HG03575 (cell line): ENCODE data around the gene DNAH9.

Source experiments
- ATAC-seq: cut with Tn5 transposase; IDR thresholded peaks from one replicate; pipeline ENCODE4 v1.9.1; 2021; ENCODE audit not compliant: unreplicated experiment, insufficient number of reproducible peaks, low FRiP score; ENCODE audit errors: extremely low read depth

The DNAH9 gene

DNA sequence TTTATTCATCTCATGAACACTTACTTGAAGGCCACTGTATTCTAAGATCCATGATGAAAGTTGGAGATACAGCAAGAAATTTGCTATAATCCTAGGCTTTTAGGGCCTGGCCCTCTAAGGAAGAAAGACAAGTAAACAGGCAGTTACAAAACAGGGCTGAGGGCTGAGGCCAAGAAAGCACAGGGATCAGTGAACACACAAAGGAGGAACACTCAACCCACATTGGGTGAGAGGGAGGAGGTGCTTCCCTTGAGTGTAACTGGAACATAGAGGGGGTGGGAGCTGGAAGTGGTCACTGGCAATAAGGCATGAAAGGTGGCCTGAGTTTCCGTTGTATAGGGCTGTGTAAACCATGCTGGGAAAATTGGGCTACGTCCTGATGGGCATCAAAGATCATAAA lies 286.8 kb downstream of the DNAH9 start:
- no peak for ATAC-seq

DNA sequence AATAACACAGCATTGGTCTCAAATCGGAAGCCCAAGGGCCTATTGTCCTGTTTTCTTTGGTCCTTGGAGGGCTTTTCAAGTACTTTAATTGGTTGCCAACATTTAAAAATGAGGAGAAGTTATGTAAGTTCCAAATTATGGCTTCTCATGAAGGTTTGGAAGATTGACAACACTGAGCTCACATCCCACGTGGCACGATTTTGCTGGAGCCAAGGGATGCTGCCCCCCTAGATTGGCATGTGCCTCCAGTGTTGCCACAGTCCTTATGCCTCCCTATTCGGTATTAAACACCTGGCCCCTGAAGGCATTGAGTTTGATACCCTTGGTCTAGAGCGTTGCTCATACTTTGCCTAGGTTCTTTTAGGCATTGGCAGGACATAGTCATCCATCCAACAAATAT lies 291.0 kb downstream of the DNAH9 start:
- ATAC-seq: no peak

- no peak for ATAC-seq
These were observed 295.6 kb downstream of the DNAH9 start for GRCh38 chr17:11893862-11894261.

DNA sequence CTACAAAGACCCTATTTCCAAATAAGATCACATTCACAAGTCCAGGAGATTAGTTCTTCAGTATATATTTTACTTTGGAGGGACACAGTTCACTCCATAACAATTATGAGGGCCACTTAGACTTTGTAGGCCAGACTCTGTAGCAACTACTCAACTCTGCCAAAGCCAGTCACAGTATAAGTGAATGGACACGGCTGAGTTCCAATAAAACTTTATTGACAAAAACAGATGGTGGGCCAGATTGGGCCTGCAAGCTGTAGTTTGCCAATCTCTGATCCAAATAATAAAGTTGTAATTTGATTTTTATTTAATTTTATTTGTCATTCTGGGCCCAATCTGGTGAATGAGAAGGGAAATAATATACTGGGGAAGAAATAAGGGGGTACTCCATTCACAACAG lies 297.9 kb downstream of the DNAH9 start:
- no peak for ATAC-seq

DNA sequence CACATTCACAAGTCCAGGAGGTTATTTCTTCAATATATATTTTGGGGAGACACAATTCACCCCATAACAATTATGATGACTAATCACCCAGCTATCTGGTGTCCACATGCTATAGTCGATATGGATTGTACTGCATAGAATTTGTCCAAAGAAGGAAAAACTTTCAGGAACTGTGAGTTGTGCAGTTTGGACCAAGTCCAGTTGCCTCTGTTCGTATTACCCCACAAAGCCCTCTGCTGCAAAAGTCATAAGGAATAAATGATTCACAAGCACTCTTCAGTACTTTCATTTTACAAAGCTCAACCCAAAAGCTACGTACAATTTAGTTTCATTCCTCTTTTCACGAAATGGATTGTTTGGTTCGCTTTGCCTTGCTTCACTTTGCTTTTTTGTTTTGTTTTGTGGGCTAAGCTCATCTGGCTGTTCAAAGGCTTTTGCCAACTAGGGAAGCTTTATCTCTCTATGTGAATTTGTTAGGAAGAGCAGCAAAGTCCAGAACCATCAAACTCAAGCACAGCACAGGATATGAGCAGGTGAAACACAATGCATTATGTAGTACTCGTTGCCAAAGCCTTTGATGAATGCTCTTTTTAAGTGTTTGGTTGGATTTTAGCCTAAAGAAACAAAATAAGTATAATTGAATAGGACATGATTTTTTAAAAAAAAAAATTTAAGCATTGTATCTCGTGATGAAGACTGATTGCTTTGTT lies 300.4 kb downstream of the DNAH9 start:
- no peak for ATAC-seq

DNA sequence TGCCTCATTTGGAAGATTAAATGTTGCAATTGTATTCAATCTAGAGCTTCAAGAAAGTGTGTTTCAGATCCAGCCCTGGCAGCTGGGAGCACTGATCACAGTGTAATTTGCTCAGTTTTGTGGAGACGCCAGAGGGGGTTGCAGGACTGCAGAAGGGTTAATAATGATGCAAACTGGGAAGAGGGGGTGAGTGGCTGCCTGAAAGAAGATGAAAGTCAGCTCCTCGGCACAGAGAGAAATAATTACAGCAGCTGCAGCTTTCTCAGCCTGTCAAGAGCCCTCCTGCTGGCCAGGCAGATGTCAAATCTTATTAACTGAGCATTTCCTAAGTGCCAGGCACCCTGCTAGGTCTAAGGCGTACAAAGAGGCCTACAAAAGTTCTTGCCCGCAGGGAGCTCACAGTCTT lies 301.3 kb downstream of the DNAH9 start:
- no peak for ATAC-seq

DNA sequence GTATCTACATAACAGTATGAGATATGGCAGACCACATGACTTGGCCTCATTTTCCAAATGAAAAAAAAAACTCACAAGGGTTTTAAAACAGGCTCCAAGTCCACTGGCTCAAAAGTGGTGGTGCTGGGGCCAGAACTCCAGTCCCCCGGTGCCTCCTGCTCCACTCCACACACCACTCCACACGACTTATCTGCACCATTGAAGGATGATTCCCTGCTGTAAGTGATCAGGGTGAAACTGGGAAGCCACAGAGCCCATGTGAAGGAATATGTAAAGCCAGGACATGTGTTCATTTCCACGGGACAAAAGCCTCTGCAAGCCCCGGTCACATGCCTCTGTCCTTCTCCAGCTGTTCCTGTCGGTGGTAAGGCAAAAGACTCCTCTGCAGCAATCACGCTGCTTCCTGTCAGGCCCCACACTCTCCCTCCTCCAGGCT lies 301.8 kb downstream of the DNAH9 start:
- no peak for ATAC-seq

- no peak for ATAC-seq
These were observed 302.4 kb downstream of the DNAH9 start for GRCh38 chr17:11900655-11901054.

DNA sequence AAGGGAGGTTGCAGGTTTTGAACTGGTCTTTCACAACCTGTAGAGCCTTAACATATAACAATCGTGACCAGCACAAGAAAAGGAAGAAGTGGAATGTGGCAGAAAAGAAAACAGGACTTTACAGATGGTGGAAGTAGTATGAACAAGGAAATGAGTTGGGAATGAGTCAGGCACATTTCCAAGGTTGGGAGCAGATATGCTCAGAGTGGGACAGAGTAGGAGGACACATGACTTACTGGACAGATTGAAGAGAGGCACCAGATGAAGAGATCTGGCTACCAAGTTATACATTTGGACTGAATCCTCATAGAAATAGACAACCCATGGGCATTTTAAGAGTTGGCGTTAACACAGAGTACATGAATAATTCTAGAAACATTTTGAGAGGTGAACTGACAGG lies 303.7 kb downstream of the DNAH9 start:
- ATAC-seq: no peak

DNA sequence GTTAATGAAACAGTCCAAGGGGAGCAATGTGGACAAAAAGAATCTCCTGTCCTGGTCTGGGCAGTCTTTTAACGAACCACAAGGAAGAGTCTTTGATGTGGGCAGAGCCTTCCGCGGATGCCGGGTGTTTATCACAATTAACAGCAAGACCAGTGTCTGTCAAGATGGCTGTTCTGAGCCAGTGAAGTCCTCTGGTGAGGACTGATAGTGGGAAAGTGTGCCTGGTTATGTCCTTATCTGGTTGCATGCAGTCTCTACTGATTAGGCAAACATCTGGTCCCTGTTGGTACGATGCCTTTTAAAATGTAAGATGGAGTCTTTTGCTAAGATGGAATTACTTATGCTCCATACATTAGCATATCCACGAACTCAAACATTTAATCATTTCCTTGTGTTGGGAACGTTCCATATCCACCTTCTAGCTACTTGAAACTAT lies 310.5 kb downstream of the DNAH9 start:
- ATAC-seq: no peak

GRCh38 chr17:11909348-11909747 lies 311.1 kb downstream of the DNAH9 start:
- no peak for ATAC-seq

DNA sequence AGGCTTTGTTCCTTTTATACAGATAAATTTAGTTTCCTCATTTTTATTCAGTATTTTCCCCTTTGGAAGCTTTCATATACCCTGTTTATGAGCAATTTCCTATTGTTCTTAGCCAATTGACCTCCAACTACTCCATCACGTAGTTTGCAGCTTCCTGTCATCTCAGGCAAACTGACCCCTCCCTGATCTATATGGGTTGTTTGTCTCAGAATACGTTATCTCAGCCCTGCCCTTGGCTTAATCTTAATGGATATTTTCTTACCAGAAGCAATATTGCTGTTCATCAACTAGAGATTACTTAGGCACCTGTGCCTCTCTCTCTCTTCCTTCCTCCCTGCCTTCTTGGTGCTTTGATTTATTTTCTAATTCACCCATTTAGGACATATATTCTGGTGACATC lies 317.8 kb downstream of the DNAH9 start:
- ATAC-seq: no peak

- ATAC-seq: no peak
These were observed 319.1 kb downstream of the DNAH9 start for GRCh38 chr17:11917415-11917814.

GRCh38 chr17:11921296-11921695 lies 323.0 kb downstream of the DNAH9 start:
- no peak for ATAC-seq

DNA sequence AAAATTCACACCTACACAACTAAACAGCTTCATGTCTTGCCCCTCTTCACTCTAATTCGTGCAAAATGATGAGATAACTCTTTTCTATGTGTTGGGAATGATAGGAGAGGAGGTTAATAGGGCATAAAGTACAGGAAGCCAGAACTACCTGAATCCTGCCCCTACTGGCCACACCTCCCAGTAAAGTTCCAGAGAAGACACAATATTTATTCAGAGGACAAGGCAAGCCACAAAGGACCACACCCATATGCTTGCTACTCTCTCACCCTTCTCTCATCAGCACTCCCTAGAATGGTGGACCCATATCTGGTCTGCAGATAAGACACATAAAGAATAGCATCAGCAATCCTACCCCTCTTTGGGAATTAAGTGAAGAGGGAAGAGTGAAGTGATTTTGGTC lies 324.4 kb downstream of the DNAH9 start:
- no peak for ATAC-seq

DNA sequence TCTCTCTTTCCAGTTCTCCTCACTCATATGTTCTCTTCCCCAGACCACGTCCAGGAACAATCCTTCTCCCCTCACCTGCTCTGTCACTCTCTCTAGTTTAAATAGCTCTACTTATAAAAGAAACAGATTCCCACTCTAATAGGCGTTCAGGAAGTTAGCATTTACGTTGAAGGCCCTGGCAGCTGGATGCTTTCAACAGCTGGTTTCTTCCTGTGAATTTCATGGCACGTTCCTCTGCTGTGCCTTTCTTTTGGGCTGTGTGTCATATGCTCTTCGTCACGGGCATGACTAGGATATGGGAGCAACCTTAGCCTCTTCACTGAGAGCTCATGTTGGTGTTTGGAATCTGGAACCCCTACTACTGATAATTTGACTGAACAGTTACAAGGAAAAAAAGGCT lies 325.8 kb downstream of the DNAH9 start:
- no peak for ATAC-seq

DNA sequence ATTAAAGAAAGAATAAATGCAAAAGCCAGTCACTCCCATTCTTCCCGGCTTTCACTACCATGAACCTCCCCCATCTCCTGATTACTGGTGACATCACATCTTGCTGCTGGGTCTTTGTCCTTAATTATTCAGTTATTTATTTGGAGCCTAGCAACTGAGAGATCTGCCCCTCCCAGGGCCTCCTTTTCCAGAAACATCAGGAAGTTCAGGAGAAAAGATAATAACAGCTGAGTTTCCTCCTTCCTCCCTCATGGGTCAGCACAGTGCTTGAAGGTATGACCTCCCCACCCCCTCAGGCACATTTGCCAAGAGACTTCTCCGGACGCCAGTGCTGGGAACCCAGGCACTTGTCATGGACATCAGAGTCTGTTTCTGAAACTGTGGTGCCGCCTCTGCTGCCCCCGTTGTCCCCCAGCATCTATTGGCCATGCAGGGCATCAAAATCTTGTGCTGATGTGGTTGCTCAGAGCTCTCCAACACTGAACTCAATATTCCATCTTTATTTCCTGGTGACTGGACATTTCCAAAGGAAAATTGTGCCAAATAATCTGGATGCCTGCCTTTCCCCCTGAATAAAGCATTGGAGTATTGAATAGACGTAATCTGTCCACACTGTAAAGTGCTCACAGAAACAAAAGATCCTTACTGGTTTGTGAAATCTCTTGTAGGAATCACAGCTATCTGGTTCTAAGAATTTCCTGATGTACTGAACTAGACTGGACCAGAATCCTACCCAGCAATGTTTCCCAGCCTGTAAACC lies 327.2 kb downstream of the DNAH9 start:
- no peak for ATAC-seq

- no peak for ATAC-seq
These were observed 330.2 kb downstream of the DNAH9 start for GRCh38 chr17:11928436-11928835.

- no peak for ATAC-seq
These were observed 334.1 kb downstream of the DNAH9 start for GRCh38 chr17:11932337-11932898.

- no peak for ATAC-seq
These were observed 337.6 kb downstream of the DNAH9 start for GRCh38 chr17:11935734-11936406.
